HCT116 (cell line): Measurements from ENCODE around the gene RASL10B. TPM values are rescaled to one million over a fixed set of nuclear protein-coding genes. Genes with fewer than 3 reads are reported as not detected.

Experiments used
- ATAC-seq: fragments of 200-7000 bp; cut with Tn5 transposase; 2 replicates; pipeline ENCODE4 v1.9.1; 2020; ENCODE audit warnings: mild to moderate bottlenecking, moderate library complexity
- BruUV-seq: library from RNA; stranded (reverse); fragments of 400-500 nt; replicated peaks from 2 replicates; lab custom pipeline; 2021; lab: Mats Ljungman, UMichigan
- CTCF ChIA-PET: fragments of 300-600 bp; sonication (Branson Sonifier 250); formaldehyde crosslinking; loops from one replicate; lab custom pipeline; 2021; ENCODE audit warnings: antibody characterized with exemption; lab: Charles Lee
- POLR2A ChIA-PET: fragments of 300-600, 350-600 bp; sonication (Branson Sonifier 250); formaldehyde crosslinking; loops from one replicate; lab custom pipeline; 2021; ENCODE audit warnings: antibody characterized with exemption; lab: Charles Lee
- RAD21 ChIA-PET, 2 experiments: fragments of 300-600 bp; sonication (Branson Sonifier 250); formaldehyde crosslinking; loops; one replicate each; lab custom pipeline; 2023; ENCODE audit warnings: low total read pairs in 2 of 2; ENCODE audit not compliant: uncharacterized antibody in 2 of 2, unreplicated experiment in 2 of 2, low non-redundant PET in 1 of 2; lab: Charles Lee
- DNase-seq: peaks from one replicate; pipeline ENCODE4 v3.0.0-alpha.2; 2010; ENCODE audit warnings: low read depth, low spot score
- H2AFZ ChIP-seq: fragments of 200-600 bp; shearing (Covaris generic), sonication (generic); 2 replicates; pipeline ENCODE4 v1.6.1; 2017; ENCODE audit warnings: low read depth, mixed run types, mixed read lengths, antibody characterized with exemption, low read length; ENCODE audit not compliant: poor library complexity, severe bottlenecking
- H3K27ac ChIP-seq: 2 replicates; pipeline ENCODE4 v1.5.1; 2012; ENCODE audit warnings: low read depth, low read length
- H3K27me3 ChIP-seq: fragments of 200-600 bp; sonication (generic); 2 replicates; pipeline ENCODE4 v1.6.1; 2016; ENCODE audit warnings: mixed run types, low read length, mixed read lengths; ENCODE audit not compliant: insufficient read depth
- H3K36me3 ChIP-seq, 2 experiments: fragments of 200-500 bp in 1 of 2; fragments of 200-600 bp in 1 of 2; sonication (Bioruptor generic) in 1 of 2; sonication (generic) in 1 of 2; 2 replicates each; pipeline versions ENCODE4 v1.5.1 to v1.6.1; 2014 to 2016; ENCODE audit warnings: low read length in 2 of 2, inconsistent platforms in 1 of 2, mixed read lengths in 1 of 2, mixed run types in 1 of 2; ENCODE audit not compliant: insufficient read depth in 2 of 2, control insufficient read depth in 1 of 2
- H3K4me1 ChIP-seq, 2 experiments: fragments of 200-600 bp in 1 of 2; sonication (generic) in 1 of 2; 2 replicates each; pipeline versions ENCODE4 v1.5.1 to v1.6.1; 2012 to 2017; ENCODE audit warnings: low read length in 2 of 2, inconsistent platforms in 1 of 2, mild to moderate bottlenecking in 1 of 2, mixed read lengths in 1 of 2, mixed run types in 1 of 2, moderate library complexity in 1 of 2; ENCODE audit not compliant: insufficient read depth in 2 of 2, control insufficient read depth in 1 of 2
- H3K4me2 ChIP-seq: fragments of 200-600 bp; sonication (generic); 2 replicates; pipeline ENCODE4 v1.6.1; 2017; ENCODE audit warnings: mixed run types, low read length, mixed read lengths
- H3K4me3 ChIP-seq, 2 experiments: fragments of 200-600 bp in 1 of 2; sonication (generic) in 1 of 2; replicated peaks in 1 of 2; 2 replicates each; pipeline ENCODE4 v1.5.1; 2011 to 2016; ENCODE audit warnings: low read length in 2 of 2, control low read depth in 1 of 2, low read depth in 1 of 2, mild to moderate bottlenecking in 1 of 2, mixed read lengths in 1 of 2, mixed run types in 1 of 2
- H3K79me2 ChIP-seq: fragments of 200-600 bp; sonication (generic); 2 replicates; pipeline ENCODE4 v1.6.1; 2017; ENCODE audit warnings: mild to moderate bottlenecking, mixed run types, low read length, moderate library complexity, mixed read lengths; ENCODE audit not compliant: insufficient read depth
- H3K9ac ChIP-seq: fragments of 200-600 bp; sonication (generic); 2 replicates; pipeline ENCODE4 v1.6.1; 2016; ENCODE audit warnings: low read length, mixed read lengths
- H3K9me2 ChIP-seq: fragments of 200-600 bp; sonication (generic), shearing (Covaris generic); 2 replicates; pipeline ENCODE4 v1.6.1; 2017; ENCODE audit warnings: mixed run types, mild to moderate bottlenecking, moderate library complexity; ENCODE audit not compliant: insufficient read depth
- H3K9me3 ChIP-seq, 2 experiments: fragments of 200-500 bp in 1 of 2; fragments of 200-600 bp in 1 of 2; sonication (Bioruptor generic) in 1 of 2; sonication (generic) in 1 of 2; 2 replicates each; pipeline ENCODE4 v1.6.1; 2014 to 2017; ENCODE audit warnings: low read length in 2 of 2, mixed read lengths in 2 of 2, inconsistent platforms in 1 of 2, low read depth in 1 of 2, mild to moderate bottlenecking in 1 of 2, mixed run types in 1 of 2, moderate library complexity in 1 of 2; ENCODE audit not compliant: control insufficient read depth in 1 of 2, insufficient read depth in 1 of 2
- H4K20me1 ChIP-seq: fragments of 200-600 bp; sonication (generic), shearing (Covaris generic); 2 replicates; pipeline ENCODE4 v1.6.1; 2017; ENCODE audit warnings: mixed run types, mild to moderate bottlenecking, moderate library complexity; ENCODE audit not compliant: insufficient read depth
- CTCF ChIP-seq, 3 experiments: fragments of 200-600 bp in 1 of 3; sonication (generic) in 1 of 3; IDR thresholded peaks in 2 of 3; conservative IDR thresholded peaks in 1 of 3; 2 replicates each; pipeline ENCODE4 v1.5.1; 2012 to 2017; ENCODE audit warnings: low read depth in 2 of 3, low read length in 2 of 3, antibody characterized with exemption in 1 of 3, borderline replicate concordance in 1 of 3, control low read depth in 1 of 3, mild to moderate bottlenecking in 1 of 3, mixed read lengths in 1 of 3, mixed run types in 1 of 3, moderate library complexity in 1 of 3; ENCODE audit not compliant: insufficient read depth in 1 of 3
- POLR2A ChIP-seq: IDR thresholded peaks from 2 replicates; pipeline ENCODE4 v1.7.0; 2011; ENCODE audit warnings: borderline replicate concordance; ENCODE audit not compliant: insufficient read depth, insufficient read length; ENCODE audit errors: extremely low read depth
- ZFX ChIP-seq: fragments of 450-650 bp; IDR thresholded peaks from 2 replicates; pipeline ENCODE4 v1.6.1; 2017
- intact Hi-C: fragments of 100-400 bp; cut with micrococcal nuclease; formaldehyde crosslinking; loops from 2 replicates; pipeline ENCODE4 v1.10.0; 2022
- total RNA-seq: library from RNA; stranded (reverse); gene quantifications from one replicate; pipeline ENCODE4 v1.2.1, GENCODE V29; 2021; ENCODE audit not compliant: unreplicated experiment

The RASL10B gene
- total RNA-seq, 1 experiment from 2014 or later, result 0.15 TPM

GRCh38 chr17:35740997-35741931 lies 9.8 kb downstream of the RASL10B start:
- POLR2A ChIA-PET, result no interaction called here
- Histone ChIP-seq H3K9me2 (no peaks in the 10 kb centered on the region), H3K27ac (no peak overlapping the region), H3K27me3 (no peaks in the 10 kb centered on the region), H3K9ac (no peak overlapping the region), H3K79me2 (no peaks in the 10 kb centered on the region), H2AFZ (no peak overlapping the region)
- no TSS peak for BruUV-seq
- intact Hi-C loops, result loop anchor here (10.0 kb wide), 2 partner anchors 1196 to 1316 kb away; no protein-coding TSS in a partner anchor
- no peak; the same call in 1 of the 2 replicates for ATAC-seq
- CTCF ChIA-PET, result no interaction called here
- TF ChIP-seq CTCF (IDR thresholded peaks at IDR 0.05 in 2 of 3, conservative IDR thresholded peaks at IDR 0.05 in 1 of 3; ENCODE audit: borderline replicate concordance in 1 of 3, insufficient read depth in 1 of 3, low read depth in 2 of 3, low read length in 2 of 3) (0 out of 6 replicates have a peak, but pooled peaks of 1 of the 3 experiments have one; percentile 4), POLR2A (no peak)
- TF ChIP-seq, all 23 proteins: peak for 1
- DNase-seq, result no peak
- Histone ChIP-seq H3K9me3 (no peaks in the 10 kb centered on the region), H3K4me1 (no peaks in the 10 kb centered on the region), H4K20me1 (no peaks in the 10 kb centered on the region), H3K4me2 (no peak overlapping the region), H3K36me3 (no peaks in the 10 kb centered on the region), H3K4me3 (no peak overlapping the region)
- RAD21 ChIA-PET, result no interaction called here

- Histone ChIP-seq H3K9ac (no peak overlapping the region), H3K27me3 (no peaks in the 10 kb centered on the region), H3K36me3 (no peaks in the 10 kb centered on the region)
- POLR2A ChIA-PET, result no interaction called here
- no peak for TF ChIP-seq ZFX
- TF ChIP-seq, all 23 proteins: peak for 0
- H3K27ac ChIP-seq, result no peak overlapping the region
- no peaks in the 10 kb centered on the region for H3K9me3 ChIP-seq
- no peak for DNase-seq
- BruUV-seq, result no TSS peak
- H3K4me2 ChIP-seq, result no peak overlapping the region
- RAD21 ChIA-PET, result no interaction called here
- H3K4me3 ChIP-seq, result no peak overlapping the region
- intact Hi-C loops, result loop anchor here (10.0 kb wide), 2 partner anchors 1198 to 1318 kb away; no protein-coding TSS in a partner anchor
- no peaks in the 10 kb centered on the region for H4K20me1 ChIP-seq
- no peak overlapping the region for H2AFZ ChIP-seq
- H3K79me2 ChIP-seq, result no peaks in the 10 kb centered on the region
- CTCF ChIA-PET, result no interaction called here
- H3K4me1 ChIP-seq, result no peaks in the 10 kb centered on the region
- H3K9me2 ChIP-seq, result no peaks in the 10 kb centered on the region
- ATAC-seq, result no peak
Measured at GRCh38 chr17:35742496-35742895, 11.1 kb downstream of the RASL10B start.
